Stimulated activated CD4-positive, alpha-beta T cell treated with anti-CD3 and anti-CD28 coated beads, Interleukin-1b, Interleukin-23, amount 100 ng/mL, for 1 hour (primary cell): ENCODE measurements around the gene APBB2.
"Not testable (repeated sequence)": the region's sequence is repeated elsewhere in the genome, so short reads cannot be mapped to it uniquely, and the experiment has no call there.

Experiments
- DNase-seq, 2 donors: peaks; one replicate each; pipeline ENCODE4 v3.0.0-alpha.2; 2020; ENCODE audit warnings: low read depth in 2 of 2

The APBB2 gene

DNA sequence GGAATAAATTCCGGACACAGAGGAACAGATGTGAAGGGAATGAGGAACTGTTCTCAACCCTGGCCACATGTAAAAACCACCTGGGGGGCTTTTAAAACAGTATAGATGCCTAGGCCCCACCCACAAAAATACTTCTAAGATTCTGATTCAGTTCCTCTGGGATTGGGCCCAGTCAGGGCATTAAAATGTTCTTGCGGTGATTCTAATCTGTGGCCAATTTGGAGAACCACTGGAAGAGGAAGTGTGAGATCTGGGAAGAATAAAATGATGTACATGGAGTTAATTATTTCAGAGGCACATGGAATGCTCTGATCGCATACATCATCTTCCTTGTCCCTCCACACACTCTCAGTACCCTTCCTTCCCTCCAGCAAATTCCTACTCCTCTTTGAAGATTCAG is 192.2 kb downstream of the APBB2 start:
- DNase-seq = no peak

- DNase-seq = no peak
These were observed 199.2 kb downstream of the APBB2 start for GRCh38 chr4:41015016-41015675.

- DNase-seq = no peak
These were observed 200.2 kb downstream of the APBB2 start for GRCh38 chr4:41014158-41014557.

DNA sequence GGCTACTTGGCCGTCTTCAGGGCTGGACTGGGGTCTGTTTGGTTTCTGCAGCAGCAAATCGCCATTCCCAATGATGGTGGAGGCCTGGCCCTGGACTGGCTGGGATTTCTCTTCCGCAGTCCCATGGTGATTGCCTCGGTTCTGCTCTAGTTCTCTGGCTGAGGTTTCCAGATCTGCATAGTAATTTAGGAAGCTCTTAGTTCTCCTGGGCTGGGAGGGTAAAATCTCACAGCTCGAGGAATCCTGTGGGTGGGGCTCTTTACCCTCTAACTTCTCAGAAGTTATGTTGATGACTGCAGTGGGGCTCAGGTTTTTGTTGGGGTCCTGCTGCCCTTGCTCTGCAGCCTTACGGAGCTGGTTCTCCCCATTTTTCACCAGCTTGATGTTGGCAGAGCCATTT is 200.6 kb downstream of the APBB2 start:
- no peak for DNase-seq

DNA sequence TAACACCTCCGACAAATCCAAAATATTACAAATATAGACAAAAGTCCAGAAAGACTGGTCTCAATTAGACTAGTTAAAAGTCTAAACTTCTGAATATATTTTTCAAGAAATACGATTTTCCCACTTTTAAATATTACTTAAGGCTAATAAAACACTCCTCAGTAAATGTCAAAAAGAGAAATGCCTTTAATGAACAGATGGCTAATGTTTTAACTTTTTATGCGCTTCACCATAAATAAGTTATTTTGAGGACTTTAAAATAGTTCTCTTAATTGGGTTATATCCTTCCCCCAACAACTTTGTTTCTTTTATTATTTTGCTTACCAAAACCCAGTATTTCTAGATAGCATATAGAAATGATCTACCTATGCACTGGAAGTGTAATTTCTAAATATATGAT is 201.4 kb downstream of the APBB2 start:
- no peak for DNase-seq

DNA sequence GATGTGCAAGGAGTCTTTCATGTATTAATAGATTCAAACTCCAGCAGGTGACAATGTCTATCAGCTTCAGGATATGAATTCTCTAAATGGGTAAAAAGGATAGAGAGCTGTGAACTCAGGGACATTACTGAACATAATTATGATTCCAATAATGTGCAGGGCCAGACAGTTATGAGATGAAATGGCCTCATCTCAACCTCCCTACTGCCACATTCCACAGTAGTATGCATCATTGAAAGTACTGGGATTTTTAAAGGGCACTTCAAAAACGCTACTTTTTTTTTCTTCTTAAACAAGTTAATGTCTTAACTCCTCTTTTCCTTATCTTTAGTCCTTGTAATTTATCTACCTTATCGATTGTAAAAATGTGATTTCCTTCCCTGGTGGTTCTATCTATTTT is 202.0 kb downstream of the APBB2 start:
- DNase-seq = no peak

GRCh38 chr4:41009411-41009810 is 204.9 kb downstream of the APBB2 start:
- no peak for DNase-seq

DNA sequence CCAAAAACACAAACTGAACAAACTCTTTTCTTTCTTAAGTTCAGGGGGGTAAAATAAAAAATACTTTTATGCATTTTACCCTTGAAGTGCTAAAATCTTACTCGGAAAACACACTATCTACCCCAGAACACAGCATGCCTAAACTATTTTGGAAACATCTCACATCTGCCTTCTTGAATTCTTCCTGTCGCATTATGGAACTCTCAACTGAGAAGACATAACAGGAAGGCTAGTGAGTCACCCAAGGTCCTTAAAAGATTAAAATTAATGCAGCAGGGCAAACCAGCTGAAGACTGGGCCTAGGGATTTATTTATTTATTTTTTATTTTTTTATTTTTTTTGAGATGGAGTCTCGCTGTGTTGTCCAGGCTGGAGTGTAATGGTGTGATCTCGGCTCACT is 208.2 kb downstream of the APBB2 start:
- DNase-seq = no peak

GRCh38 chr4:41002309-41002708 is 212.0 kb downstream of the APBB2 start:
- DNase-seq = no peak

DNA sequence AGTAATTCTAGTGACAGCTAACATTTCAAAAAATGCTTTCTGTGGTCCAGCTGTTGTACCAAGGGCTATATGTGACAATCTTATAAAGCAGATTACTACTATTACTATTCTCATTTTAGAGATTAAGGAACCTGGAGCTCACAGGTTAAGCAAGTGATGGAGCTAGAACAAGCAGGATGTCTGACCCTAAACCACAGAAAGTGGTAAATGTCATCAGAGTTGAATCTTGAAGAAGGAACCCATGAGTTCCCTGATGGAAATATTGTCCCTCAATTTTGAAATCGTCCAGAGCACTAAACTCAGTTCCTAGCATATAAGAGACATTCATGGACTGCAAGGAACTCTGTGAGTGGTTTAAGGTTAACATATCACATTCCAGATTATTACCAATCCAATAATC is 214.0 kb downstream of the APBB2 start:
- DNase-seq = no peak

DNA sequence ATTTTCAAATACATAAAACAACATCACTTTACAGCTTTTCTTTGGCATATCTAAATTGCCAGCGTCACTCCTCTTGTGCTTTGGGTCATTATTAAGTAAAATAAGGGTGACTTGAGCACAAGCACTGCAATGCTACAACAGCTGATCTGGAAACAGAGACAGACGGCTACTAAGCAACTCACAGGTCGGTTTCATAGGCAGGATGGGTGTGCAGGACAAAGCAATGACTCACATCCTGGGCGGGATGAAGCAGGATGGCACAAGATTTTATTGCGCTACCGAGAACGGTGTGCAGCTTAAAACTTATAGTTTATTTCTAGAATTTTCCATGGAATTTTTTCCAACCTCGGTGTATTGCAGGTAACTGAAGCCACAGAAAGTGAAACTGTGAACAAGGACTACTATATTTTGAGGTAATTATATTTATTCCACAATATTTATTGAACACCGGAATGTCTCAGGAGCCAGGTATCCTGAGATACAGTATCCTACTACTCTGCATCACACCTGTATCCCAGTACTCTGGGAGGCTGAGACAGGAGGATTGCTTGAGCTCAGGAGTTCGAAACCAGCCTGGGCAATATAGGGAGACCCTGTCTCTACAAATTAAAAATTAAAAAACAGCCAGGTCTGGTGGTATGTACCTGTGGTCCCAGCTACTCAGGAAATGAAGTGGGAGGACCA is 215.5 kb downstream of the APBB2 start:
- DNase-seq = no peak

DNA sequence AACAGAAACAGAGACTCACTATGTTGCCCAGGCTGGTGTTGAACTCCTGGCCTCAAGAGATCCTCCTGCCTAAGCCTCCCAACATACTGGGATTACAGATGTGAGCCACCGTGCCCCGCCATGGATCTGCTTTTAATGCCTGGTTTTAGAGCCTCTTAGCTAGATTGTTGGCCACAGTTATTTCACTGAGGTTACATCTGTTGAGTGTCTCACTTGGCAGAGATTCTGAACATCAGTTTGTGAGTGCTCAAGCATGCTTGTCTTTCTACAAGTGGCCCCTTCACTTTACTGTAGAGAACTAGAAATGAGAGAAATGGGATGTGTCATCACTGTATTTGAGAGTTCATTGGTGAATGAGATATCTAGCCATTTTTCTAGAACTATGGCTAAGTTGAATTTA is 218.5 kb downstream of the APBB2 start:
- no peak for DNase-seq

- DNase-seq = not testable (repeated sequence)
These were observed 220.0 kb downstream of the APBB2 start for GRCh38 chr4:40994321-40994720.

DNA sequence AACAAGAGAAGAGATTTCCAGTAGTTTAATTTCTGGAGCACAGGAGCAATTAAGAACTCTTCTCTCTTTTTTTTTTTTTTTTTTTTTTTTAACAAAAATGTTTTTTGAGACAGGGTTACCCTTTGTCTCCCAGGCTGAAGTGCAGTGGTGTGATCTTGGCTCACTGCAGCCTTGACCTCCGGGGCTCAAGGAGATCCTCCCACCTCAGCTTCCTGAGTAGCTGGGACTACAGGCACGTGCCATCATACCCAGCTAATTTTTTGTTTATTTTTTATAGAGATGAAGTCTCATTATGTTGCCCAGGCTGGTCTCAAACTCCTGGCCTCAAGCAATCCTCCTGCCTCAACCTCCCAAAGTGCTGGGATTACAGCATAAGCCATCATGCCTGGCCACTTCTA is 221.0 kb downstream of the APBB2 start:
- not testable (repeated sequence) for DNase-seq

DNA sequence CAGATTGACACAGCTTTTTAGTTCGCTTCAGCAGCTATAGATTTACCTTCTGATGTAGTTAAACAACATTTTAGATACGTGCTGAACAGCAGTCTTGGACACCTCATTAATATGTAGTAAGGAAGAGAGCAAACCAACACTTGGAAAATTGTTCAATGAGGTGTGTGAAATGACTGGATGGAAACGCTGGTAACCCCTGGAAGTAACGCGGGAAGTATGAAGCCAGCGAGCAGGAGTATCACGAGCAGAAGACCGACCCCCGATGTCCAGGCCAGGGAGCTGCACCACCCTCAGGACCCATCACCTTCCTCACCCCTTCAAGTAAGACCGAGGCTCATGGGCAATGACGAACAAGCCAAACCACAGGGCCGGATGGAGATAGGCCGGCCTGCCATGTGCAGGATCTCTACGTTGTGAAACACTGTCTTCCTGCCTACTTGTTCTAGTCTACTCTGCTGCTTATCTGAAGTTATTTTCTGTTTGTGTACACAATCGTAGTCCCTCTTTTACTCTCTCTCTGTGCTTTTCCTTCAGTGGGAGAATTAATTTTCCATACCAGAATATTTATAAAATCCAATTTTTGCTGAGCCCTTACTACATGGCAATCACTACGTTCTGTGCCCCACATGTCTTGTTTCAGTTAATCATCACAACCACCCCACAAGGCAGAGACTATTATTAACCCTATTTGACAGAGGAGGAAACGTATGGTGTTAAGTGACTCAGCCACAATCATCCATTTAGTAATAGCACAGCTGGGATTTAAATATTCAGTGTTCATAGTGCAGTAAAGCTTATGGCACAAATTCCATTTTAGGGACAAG is 221.7 kb downstream of the APBB2 start:
- no peak for DNase-seq

DNA sequence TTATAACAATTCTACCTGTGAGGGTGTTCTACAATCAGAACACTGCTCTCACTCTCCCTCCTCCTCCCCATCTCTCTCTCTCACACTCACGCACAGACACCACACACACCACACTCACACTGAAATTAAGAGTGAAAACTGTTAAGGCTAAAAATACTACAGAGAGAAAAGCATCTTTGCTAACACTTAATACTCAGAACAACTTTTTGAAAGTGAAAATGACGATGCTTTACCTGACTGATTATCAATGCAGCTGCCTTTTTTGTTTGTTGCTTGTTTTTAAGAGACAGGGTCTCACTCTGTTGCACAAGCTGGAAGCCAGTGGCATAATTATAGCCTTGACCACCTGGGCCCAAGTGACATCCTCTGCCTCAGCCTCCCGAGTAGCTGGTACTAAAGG is 222.4 kb downstream of the APBB2 start:
- DNase-seq = no peak

DNA sequence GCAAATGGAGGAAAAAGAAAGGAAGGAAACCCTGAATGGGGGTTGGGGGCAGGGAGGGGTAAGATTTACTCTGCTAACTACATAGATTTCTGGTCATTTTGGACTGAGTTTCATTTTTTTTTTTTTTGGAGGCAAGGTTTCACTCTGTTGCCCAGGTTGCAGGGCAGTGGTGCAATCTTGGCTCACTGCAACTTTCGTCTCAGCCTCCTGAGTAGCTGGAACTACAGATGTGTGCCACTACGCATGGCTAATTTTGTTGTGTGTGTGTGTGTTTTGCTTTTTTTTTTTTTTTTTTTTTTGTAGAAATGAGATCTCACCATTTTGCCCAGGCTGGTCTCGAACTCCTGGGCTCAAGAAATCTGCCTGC is 223.5 kb downstream of the APBB2 start:
- no peak for DNase-seq

- DNase-seq = no peak
These were observed 224.0 kb downstream of the APBB2 start for GRCh38 chr4:40990236-40990898.

DNA sequence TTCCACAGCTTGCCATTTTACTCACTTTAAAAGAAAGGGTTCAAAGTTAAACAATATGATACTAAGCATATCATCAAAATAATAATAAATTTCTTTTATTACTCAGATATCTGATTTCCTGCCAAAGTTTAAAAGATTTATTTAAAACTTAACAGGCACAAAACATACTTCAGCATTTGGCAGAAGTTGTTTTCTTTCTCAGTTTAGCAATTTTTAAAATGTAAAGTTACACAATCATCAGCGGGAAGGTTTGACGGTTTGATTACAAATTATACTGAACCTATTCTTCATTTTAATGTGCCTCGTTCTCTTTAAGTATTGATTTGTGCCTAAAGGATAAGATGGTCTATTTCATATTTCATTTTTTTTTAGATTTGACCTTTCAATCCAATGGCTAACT is 227.2 kb downstream of the APBB2 start:
- DNase-seq = no peak

- DNase-seq = no peak
These were observed 228.0 kb downstream of the APBB2 start for GRCh38 chr4:40986375-40986774.

DNA sequence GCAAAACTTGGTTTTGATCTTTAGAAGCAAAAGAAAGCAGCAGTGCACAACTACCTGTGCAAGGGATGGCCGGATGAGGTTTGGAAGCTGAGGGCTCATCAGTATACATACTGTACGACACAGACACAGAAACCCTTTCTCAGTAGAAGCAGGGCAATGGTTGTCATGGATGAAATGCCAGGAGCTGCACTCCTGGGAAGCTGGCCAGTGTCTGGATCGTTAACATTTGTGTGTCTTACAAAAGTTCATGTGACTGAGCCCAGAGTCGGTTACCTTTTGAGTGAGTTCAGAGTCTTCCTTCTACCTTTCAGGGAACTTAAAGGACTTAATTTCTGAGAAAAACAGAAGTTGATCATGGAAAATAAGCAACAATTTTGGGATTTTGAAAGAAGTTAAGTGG is 230.3 kb downstream of the APBB2 start:
- no peak for DNase-seq

DNA sequence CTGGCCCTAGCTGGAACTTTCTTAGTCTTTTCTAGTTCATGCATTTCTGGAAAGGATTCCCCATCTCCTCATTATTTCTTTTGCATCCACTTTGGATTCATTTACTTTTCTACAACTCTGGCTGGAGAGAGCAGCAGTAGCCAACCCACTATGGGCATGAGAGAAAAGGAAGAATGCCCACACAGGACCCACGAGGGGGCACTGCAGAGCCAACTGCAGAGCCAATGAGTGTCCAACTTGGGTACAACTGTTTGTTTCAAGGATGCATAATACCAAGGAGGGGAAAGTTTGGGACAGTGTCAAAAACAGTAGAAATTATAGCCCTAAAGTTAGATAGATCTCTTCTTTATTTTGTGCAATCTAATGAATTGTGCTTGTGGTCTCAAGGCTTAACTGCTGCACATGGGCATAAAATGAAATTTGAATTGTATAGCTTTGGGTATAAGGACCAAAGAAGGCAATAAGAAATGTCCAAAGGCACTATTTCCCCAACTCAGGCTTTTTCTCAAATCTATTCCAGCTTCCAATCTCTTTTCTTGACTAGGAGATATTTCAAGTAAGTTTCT is 233.9 kb downstream of the APBB2 start:
- no peak for DNase-seq
